ENCODE measurements around the gene CXorf58.

- TF ChIP-seq BHLHE40 (IDR thresholded peaks at IDR 0.05; ENCODE audit: borderline replicate concordance): no peak
- TF ChIP-seq SUZ12 (IDR thresholded peaks at IDR 0.05): no peak
- no peak for TF ChIP-seq TARDBP (IDR thresholded peaks at IDR 0.05)
- no peak for TF ChIP-seq ELF4 (IDR thresholded peaks at IDR 0.05)
- TF ChIP-seq NFRKB (IDR thresholded peaks at IDR 0.05): no peak
- no peak for TF ChIP-seq SP1 (IDR thresholded peaks at IDR 0.05)
- TF ChIP-seq FOXK2 (IDR thresholded peaks at IDR 0.05): no peak
- TF ChIP-seq ZNF384 (IDR thresholded peaks at IDR 0.05): no peak
- TF ChIP-seq L3MBTL2 (conservative IDR thresholded peaks at IDR 0.05): no peak
These were observed 73.9 kb downstream of the CXorf58 start for GRCh38 chrX:23981711-23982110.
